HepG2 (cell line): Measurements from ENCODE around the gene C22orf15. TPM values are rescaled to one million over a fixed set of nuclear protein-coding genes. Genes with fewer than 3 reads are reported as not detected.
A peak's percentile ranks its signal among the peaks of the same experiment; 100 is the strongest.

Experiments used
- CBX1 ChIP-seq: IDR thresholded peaks from one replicate; pipeline ENCODE4 v1.6.1; 2016; ENCODE audit warnings: antibody characterized with exemption, low read depth
- GPBP1L1 ChIP-seq: sonication (generic); formaldehyde crosslinking; IDR thresholded peaks from 2 replicates; pipeline ENCODE4 v1.5.0; 2020; ENCODE audit warnings: mild to moderate bottlenecking, missing genetic modification reagents
- KLF11 ChIP-seq: IDR thresholded peaks from 2 replicates; pipeline ENCODE4 v1.6.1; 2016; ENCODE audit warnings: missing compliant biosample characterization
- NFKB2 ChIP-seq: sonication (generic); formaldehyde crosslinking; IDR thresholded peaks from 2 replicates; pipeline ENCODE4 v1.4.0; 2020; ENCODE audit warnings: missing genetic modification reagents, borderline replicate concordance
- NFYB ChIP-seq: sonication (generic); formaldehyde crosslinking; IDR thresholded peaks from 2 replicates; pipeline ENCODE4 v1.4.0; 2020; ENCODE audit warnings: missing genetic modification reagents
- RFXAP ChIP-seq: sonication (generic); formaldehyde crosslinking; IDR thresholded peaks from 2 replicates; pipeline ENCODE4 v1.4.0; 2020; ENCODE audit warnings: missing genetic modification reagents, borderline replicate concordance
- SIN3A ChIP-seq: IDR thresholded peaks from 2 replicates; pipeline ENCODE4 v1.6.1; 2011; ENCODE audit warnings: low read depth, mild to moderate bottlenecking, control low read depth, low read length, borderline replicate concordance
- SP5 ChIP-seq: IDR thresholded peaks from 2 replicates; pipeline ENCODE4 v1.6.1; 2016; ENCODE audit warnings: low read depth, borderline replicate concordance
- SYNCRIP ChIP-seq: fragments of 200-400 bp; formaldehyde crosslinking; IDR thresholded peaks from 2 replicates; pipeline ENCODE4 v1.6.1; 2018; ENCODE audit warnings: mild to moderate bottlenecking, low read depth, low read length; ENCODE audit not compliant: insufficient read depth
- TCF12 ChIP-seq, 2 experiments: fragments of 450-650 bp in 1 of 2; sonication (generic) in 1 of 2; formaldehyde crosslinking in 1 of 2; IDR thresholded peaks; 2 replicates each; pipeline versions ENCODE4 v1.6.1 to v1.8.0; 2017 to 2022; ENCODE audit warnings: antibody characterized with exemption in 1 of 2, mild to moderate bottlenecking in 1 of 2, missing genetic modification reagents in 1 of 2, moderate library complexity in 1 of 2
- THYN1 ChIP-seq: sonication (generic); formaldehyde crosslinking; IDR thresholded peaks from 2 replicates; pipeline ENCODE4 v1.8.1; 2023; ENCODE audit warnings: low read depth, mild to moderate bottlenecking, moderate library complexity, missing genetic modification reagents, borderline replicate concordance
- TMF1 ChIP-seq: sonication (generic); formaldehyde crosslinking; IDR thresholded peaks from 2 replicates; pipeline ENCODE4 v1.8.1; 2022; ENCODE audit warnings: low read depth, missing genetic modification reagents
- ZBTB2 ChIP-seq: sonication (generic); formaldehyde crosslinking; IDR thresholded peaks from 2 replicates; pipeline ENCODE4 v1.8.0; 2022; ENCODE audit warnings: low read depth, missing genetic modification reagents
- ZNF292 ChIP-seq: sonication (generic); formaldehyde crosslinking; IDR thresholded peaks from 2 replicates; pipeline ENCODE4 v1.8.1; 2022; ENCODE audit warnings: mild to moderate bottlenecking, low read depth, missing genetic modification reagents, borderline replicate concordance
- ZNF780A ChIP-seq: sonication (generic); formaldehyde crosslinking; IDR thresholded peaks from 2 replicates; pipeline ENCODE4 v1.8.0; 2022; ENCODE audit warnings: mild to moderate bottlenecking, missing genetic modification reagents, moderate library complexity
- ZXDC ChIP-seq: sonication (generic); formaldehyde crosslinking; IDR thresholded peaks from 2 replicates; pipeline ENCODE4 v1.5.0; 2020; ENCODE audit warnings: mild to moderate bottlenecking, missing genetic modification reagents
- polyA plus RNA-seq, 8 experiments: library from polyadenylated mRNA; depleted of rRNA in 3 of 8; stranded (reverse) in 7 of 8; unstranded in 1 of 8; fragments of >200 nt; fragmentation: Illumina TruSeq in 4 of 8; extraction: Trizol in 4 of 8; gene quantifications; 2 replicates each; pipeline versions ENCODE4 v1.2.1 to v1.2.3, GENCODE V29; 2011 to 2016; ENCODE audit warnings: low read depth in 4 of 8, missing spikeins in 1 of 8, mixed read lengths in 1 of 8; ENCODE audit not compliant: insufficient read depth in 1 of 8
- total RNA-seq, 5 experiments: library from RNA; depleted of rRNA; stranded (reverse); fragments of >200 nt; fragmentation: Illumina TruSeq; extraction: Trizol; gene quantifications; 2 replicates each; pipeline ENCODE4 v1.2.3, GENCODE V29; 2016; ENCODE audit warnings: low read depth in 1 of 5
- TF ChIP-seq, protein P1 (sequence below): IDR thresholded peaks from 2 replicates; pipeline ENCODE4 v1.6.1; 2016; ENCODE audit warnings: low read depth, borderline replicate concordance
- TF ChIP-seq, protein P2 (sequence below): sonication (generic); formaldehyde crosslinking; IDR thresholded peaks from 2 replicates; pipeline ENCODE4 v1.4.0; 2020; ENCODE audit warnings: missing genetic modification reagents, borderline replicate concordance
- TF ChIP-seq, protein P3 (sequence below): sonication (generic); formaldehyde crosslinking; IDR thresholded peaks from 2 replicates; pipeline ENCODE4 v1.5.0; 2020; ENCODE audit warnings: missing genetic modification reagents

The C22orf15 gene
- total and polyA plus RNA-seq, 2 of the 13 experiments (the other 11 are each of a cell fraction or from before 2014, with no cell fraction given): not detected

- peak; percentile 44; the same call in 1 of the 2 replicates for TF ChIP-seq TMF1
- TF ChIP-seq, protein P1, sequence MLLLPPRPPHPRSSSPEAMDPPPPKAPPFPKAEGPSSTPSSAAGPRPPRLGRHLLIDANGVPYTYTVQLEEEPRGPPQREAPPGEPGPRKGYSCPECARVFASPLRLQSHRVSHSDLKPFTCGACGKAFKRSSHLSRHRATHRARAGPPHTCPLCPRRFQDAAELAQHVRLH (CRISPR knock-in tag): peak; percentile 65; the same call in 1 of the 2 replicates
- no peak for TF ChIP-seq CBX1
- TF ChIP-seq SYNCRIP: no peak
- TF ChIP-seq SIN3A: peak; percentile 53; the same call in 1 of the 2 replicates
- no peak for TF ChIP-seq ZNF780A
- 0 out of 2 replicates have a peak, but pooled peaks have one; percentile 0 for TF ChIP-seq KLF11 (CRISPR knock-in tag)
- 0 out of 2 replicates have a peak, but pooled peaks have one; percentile 74 for TF ChIP-seq RFXAP (CRISPR knock-in tag)
- no peak; the same call in 1 of the 2 replicates for TF ChIP-seq ZNF292 (CRISPR knock-in tag)
- peak; percentile 12; the same call in 1 of the 2 replicates for TF ChIP-seq NFKB2 (CRISPR knock-in tag)
- no peak for TF ChIP-seq TCF12 (IDR thresholded peaks at IDR 0.05)
- no peak; the same call in 1 of the 2 replicates for TF ChIP-seq TCF12 (CRISPR knock-in tag; IDR thresholded peaks at IDR 0.05)
- TF ChIP-seq THYN1 (CRISPR knock-in tag): 0 out of 2 replicates have a peak, but pooled peaks have one; percentile 39
- TF ChIP-seq, protein P2, sequence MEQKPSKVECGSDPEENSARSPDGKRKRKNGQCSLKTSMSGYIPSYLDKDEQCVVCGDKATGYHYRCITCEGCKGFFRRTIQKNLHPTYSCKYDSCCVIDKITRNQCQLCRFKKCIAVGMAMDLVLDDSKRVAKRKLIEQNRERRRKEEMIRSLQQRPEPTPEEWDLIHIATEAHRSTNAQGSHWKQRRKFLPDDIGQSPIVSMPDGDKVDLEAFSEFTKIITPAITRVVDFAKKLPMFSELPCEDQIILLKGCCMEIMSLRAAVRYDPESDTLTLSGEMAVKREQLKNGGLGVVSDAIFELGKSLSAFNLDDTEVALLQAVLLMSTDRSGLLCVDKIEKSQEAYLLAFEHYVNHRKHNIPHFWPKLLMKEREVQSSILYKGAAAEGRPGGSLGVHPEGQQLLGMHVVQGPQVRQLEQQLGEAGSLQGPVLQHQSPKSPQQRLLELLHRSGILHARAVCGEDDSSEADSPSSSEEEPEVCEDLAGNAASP (CRISPR knock-in tag): peak; percentile 11; the same call in 1 of the 2 replicates
- no peak for TF ChIP-seq NFYB
- no peak for TF ChIP-seq GPBP1L1 (CRISPR knock-in tag)
- TF ChIP-seq, protein P3, sequence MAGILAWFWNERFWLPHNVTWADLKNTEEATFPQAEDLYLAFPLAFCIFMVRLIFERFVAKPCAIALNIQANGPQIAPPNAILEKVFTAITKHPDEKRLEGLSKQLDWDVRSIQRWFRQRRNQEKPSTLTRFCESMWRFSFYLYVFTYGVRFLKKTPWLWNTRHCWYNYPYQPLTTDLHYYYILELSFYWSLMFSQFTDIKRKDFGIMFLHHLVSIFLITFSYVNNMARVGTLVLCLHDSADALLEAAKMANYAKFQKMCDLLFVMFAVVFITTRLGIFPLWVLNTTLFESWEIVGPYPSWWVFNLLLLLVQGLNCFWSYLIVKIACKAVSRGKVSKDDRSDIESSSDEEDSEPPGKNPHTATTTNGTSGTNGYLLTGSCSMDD (CRISPR knock-in tag): no peak
- no peak for TF ChIP-seq ZBTB2 (CRISPR knock-in tag)
- peak; percentile 79 for TF ChIP-seq ZXDC (CRISPR knock-in tag)
- no peak for TF ChIP-seq SP5 (CRISPR knock-in tag)
Observed at GRCh38 chr22:23767673-23768548, 5.1 kb downstream of the C22orf15 start, which contains the start of gene CHCHD10 (continued).
